Measurements from ENCODE around the gene EXOC4.

DNA sequence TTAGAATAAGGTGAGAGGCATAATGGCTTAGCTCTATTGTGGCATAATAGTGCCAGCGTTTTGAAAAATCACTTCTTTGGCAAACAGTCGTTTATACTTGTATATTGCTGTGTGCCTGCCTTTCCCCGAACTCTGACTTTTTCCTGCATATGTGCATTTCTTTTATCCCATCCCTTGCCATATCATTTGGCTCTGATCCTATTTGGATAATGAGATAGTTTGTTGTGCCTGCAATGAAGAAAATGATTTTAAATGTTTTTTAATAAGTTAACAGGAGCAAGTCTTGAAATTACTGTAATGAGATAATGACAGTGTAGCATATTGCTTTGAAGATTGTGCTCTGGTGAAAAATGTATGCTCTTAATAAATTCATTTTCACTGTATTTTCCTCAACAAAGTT, 586.2 kb downstream of the EXOC4 start:
- TF ChIP-seq PHB2 (IDR thresholded peaks at IDR 0.05; ENCODE audit: partially characterized antibody) = no peak
- TF ChIP-seq NRL (CRISPR knock-in tag; IDR thresholded peaks at IDR 0.05; ENCODE audit: borderline replicate concordance) = no peak
- no peak for TF ChIP-seq HMGXB4 (CRISPR knock-in tag; IDR thresholded peaks at IDR 0.05; ENCODE audit: borderline replicate concordance in 1 of 2, low read depth in 1 of 2)
- TF ChIP-seq ZNF557 (CRISPR knock-in tag; IDR thresholded peaks at IDR 0.05) = no peak
- no peak for TF ChIP-seq HOXA9 (CRISPR knock-in tag; IDR thresholded peaks at IDR 0.05; ENCODE audit: borderline replicate concordance)
- no peak for TF ChIP-seq ELF4 (CRISPR knock-in tag; IDR thresholded peaks at IDR 0.05; ENCODE audit: borderline replicate concordance)
- no peak for TF ChIP-seq BHLHE40 (IDR thresholded peaks at IDR 0.05; ENCODE audit: low read length)
- TF ChIP-seq, protein P1, sequence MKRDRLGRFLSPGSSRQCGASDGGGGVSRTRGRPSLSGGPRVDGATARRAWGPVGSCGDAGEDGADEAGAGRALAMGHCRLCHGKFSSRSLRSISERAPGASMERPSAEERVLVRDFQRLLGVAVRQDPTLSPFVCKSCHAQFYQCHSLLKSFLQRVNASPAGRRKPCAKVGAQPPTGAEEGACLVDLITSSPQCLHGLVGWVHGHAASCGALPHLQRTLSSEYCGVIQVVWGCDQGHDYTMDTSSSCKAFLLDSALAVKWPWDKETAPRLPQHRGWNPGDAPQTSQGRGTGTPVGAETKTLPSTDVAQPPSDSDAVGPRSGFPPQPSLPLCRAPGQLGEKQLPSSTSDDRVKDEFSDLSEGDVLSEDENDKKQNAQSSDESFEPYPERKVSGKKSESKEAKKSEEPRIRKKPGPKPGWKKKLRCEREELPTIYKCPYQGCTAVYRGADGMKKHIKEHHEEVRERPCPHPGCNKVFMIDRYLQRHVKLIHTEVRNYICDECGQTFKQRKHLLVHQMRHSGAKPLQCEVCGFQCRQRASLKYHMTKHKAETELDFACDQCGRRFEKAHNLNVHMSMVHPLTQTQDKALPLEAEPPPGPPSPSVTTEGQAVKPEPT (CRISPR knock-in tag; IDR thresholded peaks at IDR 0.05; ENCODE audit: low read depth) = no peak
- TF ChIP-seq FOXA1 (IDR thresholded peaks at IDR 0.05) = no peak
- no peak for TF ChIP-seq FOXA1 (CRISPR knock-in tag; IDR thresholded peaks at IDR 0.05)

All from HepG2 (cell line).